Fibroblast of upper back skin (primary cell): ENCODE results near the gene IKBIP.
"Not testable (repeated sequence)": the region's sequence is repeated elsewhere in the genome, so short reads cannot be mapped to it uniquely, and the experiment has no call there.

Experiments
- DNase-seq: peaks from one replicate; pipeline ENCODE4 v3.0.0-alpha.2; 2013

IKBIP gene

GRCh38 chr12:98635657-98636323 lies 8.8 kb downstream of the IKBIP start:
- peak; percentile 75 for DNase-seq

DNA sequence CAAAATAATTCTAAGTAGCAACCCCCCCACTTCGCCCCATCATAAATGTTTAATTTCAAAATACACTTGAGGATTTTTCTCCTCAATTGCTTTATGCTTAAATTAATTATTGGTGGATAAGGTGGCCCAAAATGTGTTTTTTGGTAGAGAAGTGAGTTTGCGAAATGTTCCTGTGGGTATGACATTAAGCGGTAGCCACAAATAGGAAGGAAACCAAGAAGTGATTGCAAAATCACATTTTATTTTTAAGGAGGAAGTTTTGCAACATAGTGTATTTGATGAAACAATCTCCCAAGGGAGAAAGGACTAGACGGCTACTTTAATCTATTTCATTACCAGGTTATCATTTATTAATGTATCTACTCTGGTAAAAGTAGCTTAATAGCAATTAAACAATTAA lies 25.6 kb downstream of the IKBIP start:
- peak; percentile 50 for DNase-seq

DNA sequence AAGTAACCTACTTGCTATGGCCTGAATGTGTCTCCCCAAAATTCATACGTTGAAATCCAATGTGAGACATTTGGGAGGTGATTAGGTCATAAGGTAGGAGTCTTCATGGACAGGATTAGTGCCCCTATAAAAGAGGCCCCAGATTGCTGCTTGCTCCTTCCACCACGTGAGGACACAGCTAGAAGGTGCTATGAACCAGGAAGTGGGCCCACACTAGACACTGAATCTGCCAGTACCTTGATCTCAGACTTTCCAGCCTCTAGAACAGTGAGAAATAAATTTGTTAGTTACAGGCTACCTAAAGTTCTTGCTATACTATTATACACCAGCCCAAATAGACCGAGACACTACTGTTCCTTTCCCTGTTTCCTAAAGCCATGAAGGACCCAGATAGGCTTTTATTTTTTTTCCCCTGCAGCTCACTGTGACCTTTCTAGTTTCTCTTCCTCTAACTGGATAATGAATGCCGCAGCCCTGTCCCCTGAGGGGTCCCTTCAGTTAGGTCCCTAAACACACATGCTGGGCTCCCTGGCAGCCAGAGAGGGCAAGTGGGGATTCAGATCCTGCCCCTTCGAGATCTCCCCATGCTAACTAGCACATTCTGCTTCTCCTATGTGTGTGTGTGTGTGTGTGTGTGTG lies 31.8 kb downstream of the IKBIP start:
- no peak for DNase-seq

- DNase-seq: no peak
Measured at GRCh38 chr12:98610596-98610995, 34.0 kb downstream of the IKBIP start.

GRCh38 chr12:98606359-98606988 lies 38.1 kb downstream of the IKBIP start:
- no peak for DNase-seq

DNA sequence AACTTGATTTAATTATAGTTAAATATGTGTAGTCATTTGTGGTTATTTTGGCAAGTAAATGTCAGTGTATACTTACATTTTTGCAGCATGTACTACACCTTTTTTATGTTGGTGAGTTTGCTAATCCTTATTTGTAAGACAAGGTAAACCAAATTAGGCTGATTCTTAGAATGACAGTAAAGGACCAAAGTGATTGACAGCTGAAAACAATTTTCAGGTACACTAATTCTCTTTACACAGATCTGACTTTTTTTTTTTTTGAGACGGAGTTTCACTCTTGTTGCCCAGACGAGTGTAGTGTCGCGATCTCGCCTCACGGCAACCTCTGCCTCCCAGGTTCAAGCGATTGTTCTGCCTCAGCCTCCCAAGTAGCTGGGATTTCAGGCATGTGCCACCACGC lies 42.7 kb downstream of the IKBIP start:
- DNase-seq: no peak

DNA sequence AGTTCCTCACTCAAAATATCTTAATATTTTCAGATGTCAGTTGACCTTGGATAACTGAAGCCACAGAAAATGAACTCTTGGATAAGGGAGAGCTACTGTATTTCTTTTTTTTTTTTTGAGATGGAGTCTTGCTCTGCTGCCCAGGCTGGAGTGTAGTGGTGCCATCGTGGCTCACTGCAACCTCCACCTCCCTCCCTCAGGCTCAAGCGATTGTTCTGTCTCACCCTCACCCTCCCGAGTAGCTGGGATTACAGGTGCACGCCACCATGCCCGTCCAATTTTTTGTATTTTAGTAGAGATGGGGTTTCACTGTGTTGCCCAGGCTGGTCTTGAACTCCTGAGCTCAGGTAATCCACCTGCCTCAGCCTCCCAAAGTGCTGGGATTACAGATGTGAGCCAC lies 47.3 kb downstream of the IKBIP start:
- not testable (repeated sequence) for DNase-seq

GRCh38 chr12:98595243-98595988 lies 49.2 kb downstream of the IKBIP start:
- peak; percentile 82 for DNase-seq

- peak; percentile 7 for DNase-seq
Measured at GRCh38 chr12:98594050-98594835, 50.3 kb downstream of the IKBIP start.

- peak; percentile 98 for DNase-seq
Measured at GRCh38 chr12:98593351-98594049, 51.1 kb downstream of the IKBIP start, which contains the start of gene SLC25A3. Gene SLC25A3 (plus strand): TSS chr12:98593686. CDS start chr12:98593979, 293 bp downstream.

DNA sequence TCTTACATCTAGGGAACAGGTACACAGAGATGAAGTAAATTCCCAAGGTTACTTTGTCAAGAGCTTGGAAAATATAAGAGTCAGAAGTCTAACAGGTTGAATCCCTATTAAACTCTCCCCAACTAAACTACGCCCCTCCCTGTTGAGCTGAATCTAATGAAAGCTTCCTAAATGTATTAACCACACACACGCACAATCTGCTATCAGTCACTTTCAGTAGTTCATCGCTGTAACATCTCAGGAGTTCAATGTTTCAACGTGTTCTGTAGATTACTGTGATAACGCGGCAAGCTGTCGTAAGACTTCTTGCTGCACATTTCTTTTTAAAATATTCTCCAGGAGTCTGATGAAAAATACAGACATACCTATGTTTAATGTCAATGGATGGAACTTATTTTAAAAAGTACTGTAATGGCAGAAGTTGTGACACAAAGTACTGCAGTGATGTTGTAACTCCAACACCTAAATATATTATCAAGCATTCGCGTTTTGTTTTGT lies 51.7 kb downstream of the IKBIP start:
- no peak for DNase-seq

DNA sequence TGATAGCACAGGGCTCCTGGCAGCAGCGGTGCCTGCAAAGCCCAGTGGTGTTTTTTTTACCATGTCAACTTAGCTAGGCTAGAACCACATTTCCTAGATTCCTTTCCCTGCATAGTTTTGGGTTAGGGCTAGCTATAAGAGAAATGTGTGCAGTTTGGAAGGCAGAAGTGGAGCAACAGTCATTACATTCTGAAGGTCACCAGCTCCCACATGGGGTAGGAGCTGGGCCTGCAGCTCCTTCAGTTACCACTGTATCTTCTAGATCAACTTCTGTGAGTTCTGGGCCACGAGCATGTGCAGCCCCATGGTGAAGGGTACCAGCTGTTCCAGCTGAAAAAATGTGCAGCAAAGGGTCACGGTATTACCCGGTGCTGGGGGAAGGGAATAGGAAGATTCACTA lies 53.4 kb downstream of the IKBIP start:
- DNase-seq: peak; percentile 2

DNA sequence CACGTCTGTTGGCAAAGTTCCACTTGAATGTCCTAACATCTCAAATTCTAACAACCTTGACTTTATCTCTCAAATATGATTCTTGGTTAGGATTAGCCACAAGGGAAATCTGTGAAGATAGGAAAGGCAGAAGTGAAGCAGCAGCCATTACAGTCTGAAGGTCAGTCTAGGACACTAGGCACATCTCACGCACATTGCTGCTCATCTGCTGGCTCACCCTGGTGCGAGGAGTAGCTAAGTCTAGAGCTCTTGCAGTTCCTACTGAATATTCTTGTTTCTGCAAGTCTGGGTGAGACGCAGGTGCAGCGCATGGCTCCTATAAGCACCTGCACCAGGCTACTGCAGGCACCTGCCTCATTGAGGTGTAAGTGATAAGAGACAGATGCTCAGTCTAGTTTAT lies 57.5 kb downstream of the IKBIP start:
- no peak for DNase-seq

- peak; percentile 19 for DNase-seq
Measured at GRCh38 chr12:98582093-98582492, 62.5 kb downstream of the IKBIP start.

DNA sequence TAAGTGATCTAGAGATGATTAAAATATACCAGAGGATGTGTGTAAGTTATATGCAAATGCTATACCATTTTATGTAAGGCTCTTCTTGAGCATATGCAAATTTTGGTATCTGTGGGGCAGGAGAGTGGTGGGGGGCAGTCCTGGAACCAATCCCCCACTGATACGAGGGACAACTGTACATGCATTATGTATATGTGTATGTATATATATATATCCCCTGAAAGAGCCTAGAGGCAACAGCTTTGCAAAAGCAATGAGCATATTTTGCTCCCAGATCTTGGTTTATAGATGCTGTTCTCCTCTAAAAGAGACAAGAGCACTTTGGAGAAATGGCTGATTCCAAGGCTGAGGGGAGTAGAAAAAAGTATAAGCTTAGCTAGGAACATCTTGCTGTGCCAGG lies 63.5 kb downstream of the IKBIP start:
- DNase-seq: no peak

- no peak for DNase-seq
Measured at GRCh38 chr12:98580695-98581094, 63.9 kb downstream of the IKBIP start.

DNA sequence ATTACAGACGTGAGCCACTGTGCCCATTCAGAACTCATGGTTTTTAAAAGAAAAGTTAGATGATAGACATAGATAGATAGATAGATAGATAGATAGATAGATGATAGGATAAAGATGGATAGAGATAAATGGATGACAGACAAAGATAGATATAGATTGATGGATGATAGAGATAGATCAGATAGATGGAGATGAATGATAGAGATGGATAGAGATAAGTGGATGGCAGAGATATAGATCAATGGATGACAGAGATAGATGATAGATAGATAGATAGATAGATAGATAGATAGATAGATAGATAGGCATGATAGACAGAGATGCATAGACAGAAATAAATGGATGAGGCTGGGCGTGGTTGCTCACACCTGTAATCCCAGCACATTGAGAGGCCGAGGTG lies 64.8 kb downstream of the IKBIP start:
- no peak for DNase-seq

DNA sequence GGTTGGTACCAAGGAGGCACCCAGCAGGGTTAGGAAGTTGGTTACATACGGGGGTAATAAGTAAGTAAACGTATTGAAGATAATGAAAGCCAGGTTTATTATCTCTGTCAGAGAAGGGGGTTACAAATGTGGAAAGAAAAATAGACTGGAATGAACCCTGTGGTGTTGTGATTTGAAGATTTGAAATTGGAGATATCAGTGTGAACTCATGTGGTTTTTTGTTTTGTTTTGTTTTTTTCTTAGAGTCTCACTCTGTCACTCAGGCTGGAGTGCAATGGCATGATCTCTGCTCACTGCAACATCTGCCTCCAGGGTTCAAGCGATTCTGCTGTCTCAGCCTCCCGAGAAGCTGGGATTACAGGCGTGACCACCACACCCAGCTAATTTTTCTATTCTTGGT lies 65.2 kb downstream of the IKBIP start:
- DNase-seq: no peak

GRCh38 chr12:98578821-98579220 lies 65.8 kb downstream of the IKBIP start:
- DNase-seq: peak; percentile 6

DNA sequence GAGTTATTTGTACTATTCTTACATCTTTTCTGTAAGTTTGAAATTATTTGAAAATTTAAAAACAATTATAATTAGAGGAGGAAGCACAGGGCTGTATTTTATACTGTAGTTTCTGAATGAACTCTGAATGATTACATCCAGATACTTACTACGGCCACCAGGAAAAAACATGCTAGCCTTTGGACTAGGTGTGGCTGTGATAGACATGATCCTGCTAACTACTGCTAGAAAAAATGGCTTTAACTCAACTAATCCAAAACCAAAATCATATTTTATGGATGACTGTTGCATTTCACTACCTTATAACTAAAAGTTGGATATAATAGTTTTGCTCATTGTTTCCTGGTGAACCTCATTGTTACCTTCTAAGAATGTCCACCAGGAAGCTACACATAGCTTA lies 66.2 kb downstream of the IKBIP start:
- DNase-seq: no peak

DNA sequence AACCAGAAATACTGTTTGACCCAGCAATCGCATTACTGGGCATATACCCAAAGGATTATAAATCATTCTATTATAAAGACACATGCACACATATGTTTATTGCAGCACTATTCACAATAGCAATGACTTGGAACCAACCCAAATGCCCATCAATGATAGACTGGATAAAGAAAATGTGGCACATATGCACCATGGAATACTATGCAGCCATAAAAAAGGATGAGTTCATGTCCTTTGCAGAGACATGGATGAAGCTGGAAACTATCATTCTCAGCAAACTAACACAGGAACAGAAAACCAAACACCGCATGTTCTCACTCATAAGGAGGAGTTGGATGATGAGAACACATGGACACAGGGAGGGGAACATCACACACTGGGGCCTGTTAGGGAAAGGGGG lies 67.8 kb downstream of the IKBIP start:
- not testable (repeated sequence) for DNase-seq

GRCh38 chr12:98575013-98575412 lies 69.6 kb downstream of the IKBIP start:
- no peak for DNase-seq
